ENCODE data around the gene WNT5A.

WNT5A gene

DNA sequence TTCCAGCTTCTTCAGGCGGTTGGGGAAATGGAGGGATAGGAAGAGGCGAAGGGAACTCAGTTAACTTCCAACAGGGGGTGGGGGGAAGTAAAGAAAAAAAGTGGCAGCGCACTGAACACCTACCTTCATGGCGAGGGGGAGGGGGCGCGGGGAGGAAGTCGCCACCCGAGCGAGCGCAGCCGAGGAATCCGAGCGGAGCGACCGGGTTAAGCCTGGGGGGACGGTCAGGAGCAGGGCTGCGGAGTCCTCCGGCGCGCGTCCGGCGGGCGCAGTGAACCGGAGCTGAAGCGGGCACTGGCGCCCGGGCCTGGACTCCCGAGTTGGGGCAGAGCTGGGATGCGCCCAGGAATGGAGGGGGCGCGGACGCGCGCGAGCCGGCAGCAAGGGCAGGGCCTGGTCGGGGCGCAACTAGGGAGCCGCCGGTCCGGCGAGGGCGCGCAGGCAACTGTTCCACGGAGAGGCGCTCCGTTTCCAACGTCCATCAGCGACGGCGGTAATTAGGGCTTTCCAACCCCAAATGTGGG, at the start of gene WNT5A:
Gene WNT5A, minus strand, starts transcription at position 450 of the 524 bp plus-strand sequence. Its CDS starts 321 bp downstream, at position 129.
- DNase-seq (ENCODE audit: low read depth): no peak

DNA sequence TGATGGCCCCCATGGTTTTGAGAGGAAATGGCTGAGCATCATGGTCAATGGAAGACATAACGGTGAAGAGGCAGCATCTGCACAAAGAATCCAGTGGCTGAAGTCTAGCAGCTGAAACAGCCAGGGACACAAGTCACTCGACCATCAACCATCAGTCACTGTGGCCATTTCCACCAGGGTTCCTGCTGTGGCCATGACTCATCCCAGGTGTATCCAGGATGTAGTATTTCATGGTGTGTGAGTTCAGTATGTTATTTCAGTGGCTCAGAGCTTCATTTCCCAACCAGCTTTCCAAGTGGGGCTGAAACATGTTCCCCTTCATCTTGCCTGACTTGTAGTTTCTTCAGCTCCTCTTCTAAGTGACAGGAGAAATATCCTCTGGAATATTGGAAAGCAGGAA, 47.8 kb upstream of the WNT5A start:
- no peak for DNase-seq (ENCODE audit: low read depth)

DNA sequence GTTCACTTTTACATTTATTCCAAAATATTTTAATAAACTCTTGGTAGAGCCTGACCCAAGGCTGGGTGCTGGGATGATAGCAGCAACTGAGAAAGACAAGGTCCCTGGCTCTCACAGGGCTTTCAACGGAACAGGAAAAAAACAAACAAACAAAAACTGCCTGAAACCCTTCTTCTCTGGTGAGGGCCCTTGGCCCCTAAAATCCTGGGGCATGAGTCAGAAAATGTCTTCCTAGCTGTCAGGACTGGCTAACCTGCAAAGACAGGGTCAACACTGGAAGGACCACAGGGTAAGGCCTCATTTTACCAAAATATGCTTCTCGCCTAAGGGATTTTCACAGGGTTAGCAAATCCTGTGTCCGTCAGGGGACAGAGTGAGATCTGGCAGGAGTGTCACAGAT, 45.7 kb upstream of the WNT5A start:
- no peak for DNase-seq (ENCODE audit: low read depth)

DNA sequence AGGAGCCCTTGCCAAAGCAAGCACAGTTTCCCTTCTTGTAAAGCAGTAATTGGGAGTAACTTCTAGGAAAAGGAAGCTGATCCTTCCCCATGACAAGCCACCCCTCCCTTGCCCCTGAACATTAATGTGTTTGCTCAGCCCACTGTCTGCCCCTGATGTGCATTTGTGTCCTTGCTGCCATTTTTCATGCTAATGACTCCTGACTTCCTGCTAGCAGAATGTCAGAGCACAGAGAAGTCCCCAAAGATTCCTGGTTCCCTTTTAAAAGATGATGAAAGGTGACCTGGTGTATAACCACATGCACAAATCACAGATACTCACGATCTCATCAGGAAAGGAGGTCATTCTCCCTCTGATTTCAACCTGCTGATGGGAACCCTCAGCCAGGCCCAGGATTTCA, 44.2 kb upstream of the WNT5A start:
- no peak for DNase-seq (ENCODE audit: low read depth)

DNA sequence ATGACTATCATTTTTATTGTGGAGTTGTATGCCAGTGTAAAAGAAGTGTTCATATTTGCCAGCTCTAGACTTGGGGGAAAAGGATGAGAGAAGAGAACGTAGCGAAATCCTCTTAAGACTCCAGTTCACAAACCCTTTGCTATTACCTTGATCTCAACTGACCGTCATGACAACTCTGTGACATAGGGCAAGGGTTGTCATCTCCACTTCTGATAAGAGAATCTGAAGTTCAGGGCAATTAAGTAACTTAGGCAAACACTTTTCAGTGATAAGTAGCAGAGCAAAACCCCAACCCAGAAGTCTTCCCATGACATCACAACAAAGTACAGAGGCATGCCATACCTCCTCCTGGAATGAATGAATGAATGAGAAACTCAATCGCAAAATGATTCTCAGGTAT, 40.3 kb upstream of the WNT5A start:
- no peak for DNase-seq (ENCODE audit: low read depth)

DNA sequence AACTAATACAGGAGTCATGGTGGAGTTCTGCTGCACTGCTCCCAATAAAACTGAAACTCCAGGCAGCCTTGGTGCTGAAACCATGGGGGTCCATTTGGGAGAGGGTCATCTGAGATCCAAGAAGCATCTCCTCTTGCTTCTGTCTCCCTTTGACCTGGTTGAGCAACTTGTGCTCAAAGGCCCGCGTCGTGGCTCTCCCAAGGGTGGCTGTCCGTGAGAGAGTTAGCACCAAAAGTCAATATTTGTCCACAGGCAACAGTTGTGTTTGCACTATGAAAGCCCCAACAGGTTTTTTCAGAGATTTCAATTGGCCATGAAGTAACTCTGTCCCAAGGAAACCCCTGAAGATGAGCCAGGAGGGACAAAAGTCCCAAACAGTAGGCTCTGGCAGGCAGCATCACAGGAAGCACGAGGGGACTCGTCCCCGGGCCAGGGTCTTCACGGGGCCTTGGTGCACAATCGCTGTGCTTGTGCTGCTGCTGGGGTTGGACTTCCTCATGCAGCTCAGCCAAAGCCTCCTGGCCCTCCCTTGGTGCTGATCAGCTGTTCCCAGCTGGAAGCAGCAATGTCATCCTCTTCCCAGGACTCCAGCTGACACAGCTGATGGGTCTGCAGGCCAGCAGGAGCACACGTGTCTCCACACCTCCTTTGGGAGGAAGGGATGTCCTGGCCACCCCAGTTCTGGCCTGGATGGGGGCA, 39.4 kb upstream of the WNT5A start:
- DNase-seq (ENCODE audit: low read depth): no peak

DNA sequence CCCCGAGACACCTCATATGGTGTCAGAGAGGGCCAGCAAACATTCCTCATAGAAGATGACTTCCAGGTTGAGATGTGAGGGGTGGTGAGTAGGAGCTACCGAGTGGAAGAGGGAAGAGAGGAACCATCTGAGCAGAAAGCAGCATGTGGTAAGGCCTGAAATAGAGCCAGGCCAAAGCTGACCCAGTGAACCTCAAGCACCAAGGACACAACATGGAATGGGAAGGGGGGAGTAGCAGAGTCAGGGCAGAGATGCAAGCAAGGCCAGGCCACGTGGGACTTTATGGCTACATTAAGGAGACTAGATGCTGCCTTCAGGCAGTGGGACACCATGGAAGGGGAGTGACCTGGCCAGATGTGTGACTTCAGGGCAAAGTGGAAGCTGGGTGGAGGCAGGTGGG, 38.3 kb upstream of the WNT5A start:
- DNase-seq (ENCODE audit: low read depth): no peak

DNA sequence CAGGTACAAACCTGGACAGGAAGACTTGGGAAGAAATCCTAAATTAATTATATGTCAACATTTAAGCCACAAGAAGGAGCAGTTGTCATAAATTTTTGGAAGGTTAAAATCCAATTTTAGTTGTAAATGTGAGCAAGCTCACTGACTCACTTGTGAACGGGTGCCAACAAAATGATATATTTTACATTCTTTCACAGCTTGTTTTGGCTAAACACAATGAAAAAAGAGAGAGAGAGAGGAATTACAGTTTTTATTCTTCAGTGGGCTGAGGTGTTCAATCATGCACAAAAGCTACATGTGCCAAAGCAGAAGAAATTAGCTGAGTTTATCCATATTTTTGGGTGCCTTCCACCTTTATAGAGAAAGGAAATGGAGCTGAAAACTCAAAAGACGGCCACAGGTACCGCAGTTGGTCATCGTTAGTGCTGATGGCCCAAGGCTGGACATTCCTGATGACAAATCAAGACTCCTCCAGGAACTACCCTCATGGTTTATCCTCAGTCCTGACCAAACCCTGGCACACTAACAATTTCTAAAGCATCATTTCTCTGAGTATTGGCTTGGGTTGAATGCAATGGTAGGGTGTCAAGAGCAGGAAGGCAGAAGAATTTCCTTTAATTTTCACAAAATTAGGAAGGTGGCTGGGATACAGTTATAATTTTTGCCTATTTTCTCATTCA, 37.6 kb upstream of the WNT5A start:
- no peak for DNase-seq (ENCODE audit: low read depth)

DNA sequence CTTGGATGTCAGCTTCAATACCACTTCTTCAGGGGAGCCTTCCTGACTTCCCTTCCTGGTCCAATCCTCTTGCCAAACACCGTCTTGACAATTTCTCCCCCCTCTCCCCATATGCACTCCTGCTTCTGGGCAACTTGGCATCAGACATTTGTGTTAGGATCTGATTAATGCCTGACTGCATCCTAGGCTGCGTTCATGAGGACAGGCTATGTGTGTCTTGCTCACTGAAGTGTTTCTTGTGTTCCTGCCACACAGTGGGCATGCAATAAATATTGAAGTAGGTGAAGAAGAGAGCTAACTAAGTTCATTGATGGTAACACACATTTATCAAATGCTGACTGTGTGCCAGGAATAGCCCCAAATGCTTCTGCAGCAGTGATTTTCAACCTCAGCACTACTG, 36.4 kb upstream of the WNT5A start:
- DNase-seq (ENCODE audit: low read depth): no peak

DNA sequence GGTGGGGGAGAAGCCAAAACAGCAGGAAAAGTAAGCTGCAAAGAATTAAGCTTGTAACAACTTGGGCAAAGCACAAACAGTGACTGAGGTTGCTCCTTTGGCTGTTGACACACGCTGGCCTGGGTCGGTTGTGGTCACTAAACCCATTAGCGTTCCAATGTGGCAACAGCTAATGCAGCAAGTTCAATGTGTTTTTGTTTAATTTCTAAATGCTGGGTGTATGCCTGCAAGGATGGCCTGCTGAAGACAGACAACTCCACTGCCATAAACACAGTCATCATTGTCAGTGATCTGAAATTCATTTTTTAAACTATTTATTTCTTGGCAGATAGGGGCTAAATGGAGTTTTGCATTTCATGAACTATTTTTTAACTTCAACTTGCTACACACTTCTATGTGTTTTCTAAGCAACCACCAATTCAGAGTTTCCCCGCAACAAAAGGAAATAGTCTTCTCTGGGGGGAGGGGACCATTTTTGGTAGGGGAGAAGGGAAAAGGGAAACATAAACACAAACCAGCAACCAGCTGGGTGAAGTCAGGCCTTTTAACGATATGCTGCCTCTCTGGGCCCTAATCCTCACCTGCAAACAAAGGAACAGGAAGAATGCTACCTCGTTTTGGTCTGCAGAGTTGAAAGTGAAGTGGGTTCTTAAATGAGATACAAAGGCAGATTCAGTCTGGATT, 34.8 kb upstream of the WNT5A start:
- DNase-seq (ENCODE audit: low read depth): no peak

DNA sequence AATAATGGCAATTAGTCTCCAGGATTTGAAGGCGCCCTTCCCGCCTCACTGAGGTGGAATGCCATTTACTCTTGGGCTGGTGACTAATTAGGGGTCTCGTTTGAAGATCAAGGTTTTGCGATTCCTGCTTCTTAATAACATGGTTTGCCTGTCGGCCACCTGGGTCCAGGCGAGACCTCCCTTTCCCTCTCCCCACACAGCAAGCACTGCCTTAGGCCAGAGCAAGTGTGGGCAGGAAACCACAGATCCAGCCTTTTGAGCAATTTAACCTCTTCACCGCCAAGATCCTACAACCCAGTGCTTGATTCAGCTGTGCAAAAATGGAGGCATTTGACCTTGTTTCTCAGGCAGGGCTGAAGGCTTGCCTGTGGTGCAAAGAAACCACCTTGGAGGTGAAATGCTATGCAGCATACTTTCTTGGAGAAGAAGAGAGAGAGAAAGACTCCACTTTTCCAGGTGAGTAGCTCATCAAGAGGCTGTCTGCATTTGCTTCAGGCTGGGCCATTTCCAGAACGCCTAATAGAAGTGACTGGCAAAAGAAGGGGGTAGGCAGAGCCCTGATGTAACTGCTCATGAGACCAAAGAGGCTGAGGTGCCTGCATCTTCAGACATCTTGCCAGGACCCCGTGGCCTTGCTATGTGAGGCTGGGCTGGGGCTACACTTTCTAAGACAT, 34.1 kb upstream of the WNT5A start:
- DNase-seq (ENCODE audit: low read depth): no peak

DNA sequence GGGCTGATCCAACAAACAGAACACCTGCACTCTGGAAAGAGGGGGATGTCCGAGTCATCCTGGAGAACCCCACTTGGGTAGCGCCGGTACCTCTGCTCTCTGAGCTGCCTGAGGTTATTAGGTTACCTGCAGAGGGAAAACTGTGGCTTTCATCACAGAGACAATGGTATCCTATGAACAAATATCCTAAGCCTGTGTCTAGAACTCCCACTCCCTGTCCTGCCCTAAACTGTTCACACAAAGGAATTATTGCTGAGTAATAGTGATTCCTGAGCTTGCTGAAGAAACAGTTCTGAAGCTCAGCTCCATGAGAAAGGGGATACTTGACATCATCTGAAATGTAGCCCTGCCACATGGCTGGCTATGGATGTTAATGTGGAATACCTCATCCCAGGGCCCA, 31.9 kb upstream of the WNT5A start:
- no peak for DNase-seq (ENCODE audit: low read depth)

DNA sequence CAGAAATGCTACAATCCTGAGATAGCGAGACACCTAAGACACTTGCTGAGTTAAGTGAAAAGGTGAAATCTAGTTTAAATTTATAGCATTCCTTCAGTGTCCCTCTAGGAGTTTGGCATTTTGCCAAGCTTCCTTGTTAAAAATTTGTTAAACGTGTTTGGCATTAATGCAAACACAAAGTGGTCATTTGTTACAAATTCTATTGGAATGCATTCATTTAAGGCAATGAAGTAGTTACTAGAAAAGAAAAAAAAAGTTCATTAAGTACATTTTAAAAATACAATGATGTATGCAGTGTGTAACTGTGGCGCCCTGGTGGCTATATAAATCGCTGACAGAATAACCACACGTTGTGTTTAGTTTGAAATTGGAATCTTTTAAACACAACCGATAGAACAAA, 31.3 kb upstream of the WNT5A start:
- no peak for DNase-seq (ENCODE audit: low read depth)

DNA sequence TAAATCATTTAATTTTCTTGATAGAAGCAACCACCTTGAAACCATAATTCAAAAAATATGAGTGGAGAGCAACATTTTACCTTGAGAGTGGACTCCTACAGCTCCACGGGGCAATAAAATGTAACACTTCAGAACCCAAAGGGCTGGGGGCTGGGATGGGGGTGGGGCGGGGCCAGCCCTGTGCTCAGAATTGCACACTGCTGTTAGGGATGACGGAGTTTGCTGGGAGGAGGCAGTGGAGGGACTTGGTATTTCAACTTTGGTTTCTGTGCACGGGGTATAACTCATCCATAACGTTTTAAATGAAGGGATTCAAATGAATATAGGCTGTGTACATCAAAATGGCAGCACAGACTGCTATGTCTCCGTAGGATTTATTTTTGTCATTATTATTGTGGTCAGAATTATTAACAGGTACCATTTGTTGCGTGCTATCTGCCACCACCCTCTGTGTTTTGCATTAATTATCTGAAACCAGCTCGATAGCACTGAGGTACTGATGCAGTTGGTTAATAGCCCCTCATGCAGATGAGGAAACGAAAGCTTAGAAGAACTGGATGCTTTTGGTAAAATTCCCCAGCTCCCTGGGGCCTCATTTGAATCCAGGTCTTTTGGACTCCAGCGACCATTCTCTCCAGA, 29.4 kb upstream of the WNT5A start:
- no peak for DNase-seq (ENCODE audit: low read depth)

DNA sequence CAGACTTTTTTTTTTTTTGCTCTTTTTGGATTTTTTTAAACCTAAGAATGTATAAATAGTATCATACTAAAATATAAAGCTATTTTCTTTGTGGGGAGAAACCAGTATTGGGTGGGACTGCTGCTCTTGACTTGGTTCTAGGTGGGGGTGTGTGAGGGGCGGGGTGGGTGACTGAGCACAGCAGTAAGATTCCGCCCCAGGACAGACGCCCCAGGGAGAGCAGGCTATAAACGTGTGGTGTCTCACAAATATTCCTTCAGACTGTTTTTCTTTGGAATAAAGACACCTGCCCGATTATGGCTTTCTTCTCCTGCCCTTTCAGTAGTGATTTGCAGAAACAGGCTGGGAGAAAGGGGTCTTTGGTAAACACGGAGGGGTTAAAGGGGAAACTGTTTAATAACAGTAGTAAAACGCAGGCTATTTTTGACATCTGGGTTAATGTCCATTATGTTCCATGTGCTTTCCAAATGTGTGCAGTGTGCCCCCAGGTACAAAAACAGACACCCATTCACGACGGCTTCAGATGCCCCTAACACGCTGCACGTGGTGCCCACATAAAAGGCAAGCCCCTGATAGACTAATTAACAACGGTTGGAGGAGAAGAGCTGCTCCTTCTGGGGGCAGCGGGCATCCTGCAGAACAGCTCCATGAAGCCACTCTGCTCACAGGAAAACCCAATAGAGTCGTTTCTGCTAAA, 28.6 kb upstream of the WNT5A start:
- no peak for DNase-seq (ENCODE audit: low read depth)

DNA sequence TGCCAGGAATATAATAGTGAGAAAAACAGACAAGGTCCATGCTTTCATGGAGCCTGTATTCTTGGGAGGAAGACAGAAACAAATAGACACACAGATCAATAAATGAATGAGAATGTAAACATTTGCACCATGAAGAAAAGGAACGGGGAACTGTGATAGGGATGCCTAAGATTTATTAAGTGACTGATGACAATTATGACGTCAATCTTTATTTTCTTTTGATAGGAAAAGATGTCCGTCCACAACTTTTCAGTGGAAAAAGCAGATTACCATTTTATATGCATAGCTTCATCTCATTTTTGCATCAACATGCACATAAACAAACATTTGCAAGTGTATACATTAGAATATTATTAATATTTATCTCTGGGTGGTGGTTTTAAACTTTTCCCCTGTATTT, 27.9 kb upstream of the WNT5A start:
- no peak for DNase-seq (ENCODE audit: low read depth)

DNA sequence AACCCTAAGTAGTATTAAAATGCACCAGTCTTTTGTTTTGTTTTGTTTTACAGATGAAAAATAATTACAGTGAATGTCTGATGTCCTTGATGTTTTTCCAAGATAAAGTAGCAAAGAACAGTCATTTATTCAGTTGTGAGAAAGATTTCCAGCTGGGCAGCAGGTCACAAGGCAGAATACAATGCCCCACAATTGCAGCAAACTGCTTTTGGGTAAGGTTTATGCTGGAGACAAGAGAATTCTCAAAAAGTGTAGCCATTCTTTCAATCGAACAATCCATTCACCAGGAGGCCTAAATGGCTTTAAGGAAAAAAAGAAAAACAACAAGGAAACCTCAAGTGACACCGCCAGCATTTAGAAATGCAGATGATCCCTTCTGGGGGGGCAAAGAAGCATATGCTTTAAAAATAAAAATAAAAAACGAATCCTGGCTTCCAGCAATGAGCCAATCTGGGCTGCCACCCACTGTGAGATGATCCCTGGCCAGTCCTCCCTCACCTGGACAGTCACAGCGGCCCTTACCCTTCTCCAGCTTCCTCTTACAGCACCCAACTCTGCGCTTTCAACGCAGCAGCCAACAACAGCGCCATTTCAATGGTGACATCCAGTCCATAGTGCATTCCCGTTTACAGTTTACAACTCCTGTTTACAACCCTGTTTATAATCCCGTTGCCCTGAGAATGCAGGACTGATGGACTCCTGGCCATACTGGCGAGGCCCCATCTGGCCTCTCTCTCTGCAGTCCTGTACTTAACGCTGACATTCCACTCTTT, 25.7 kb upstream of the WNT5A start:
- DNase-seq (ENCODE audit: low read depth): no peak

DNA sequence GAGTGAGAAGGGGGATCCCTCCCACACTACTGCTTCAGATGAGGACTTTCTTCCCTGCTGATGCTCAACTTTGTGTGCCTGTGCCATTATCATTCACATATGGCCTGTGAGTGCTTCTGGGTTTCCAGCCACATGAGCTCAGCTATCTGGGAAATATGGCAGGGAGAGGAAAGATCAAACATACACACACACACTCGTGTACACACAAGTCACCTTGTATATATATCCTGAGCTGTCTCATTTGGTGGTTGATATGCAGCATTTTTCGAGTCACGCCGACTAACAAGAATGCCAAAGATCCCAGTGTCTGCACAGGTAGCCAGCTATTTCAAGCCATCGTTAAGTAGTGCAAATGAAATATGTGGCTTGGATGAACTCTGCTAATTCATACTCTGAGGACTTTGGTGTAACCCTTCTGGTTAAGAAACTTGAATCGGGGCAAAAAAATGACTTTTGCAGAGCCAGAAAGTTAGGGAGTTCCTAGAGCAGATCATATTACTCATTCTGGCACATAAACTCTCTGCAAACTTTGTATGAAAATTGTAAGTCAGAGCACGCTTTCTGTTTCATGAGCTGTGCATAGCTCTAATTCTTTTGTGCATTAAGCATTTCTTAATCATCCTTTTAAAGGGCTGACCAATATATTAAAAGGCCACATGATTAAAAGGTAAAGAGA, 24.9 kb upstream of the WNT5A start:
- no peak for DNase-seq (ENCODE audit: low read depth)

DNA sequence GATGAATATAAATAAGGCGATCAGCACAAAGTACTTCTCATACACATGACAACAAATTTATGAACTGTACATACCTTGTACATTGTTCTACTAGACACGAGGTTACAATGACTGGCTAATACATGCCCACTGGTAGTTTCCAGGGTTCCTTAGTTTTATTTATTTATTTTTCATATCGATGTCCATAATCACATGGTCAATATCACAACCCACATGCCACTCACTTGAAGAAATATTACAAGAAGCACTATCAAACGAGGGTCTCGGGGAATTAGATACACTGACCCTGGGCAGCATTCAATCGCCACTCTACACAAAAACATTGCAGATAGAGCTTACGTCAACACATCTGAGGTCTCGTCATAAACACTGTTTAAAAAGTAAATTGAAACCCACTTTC, 21.2 kb upstream of the WNT5A start:
- no peak for DNase-seq (ENCODE audit: low read depth)

DNA sequence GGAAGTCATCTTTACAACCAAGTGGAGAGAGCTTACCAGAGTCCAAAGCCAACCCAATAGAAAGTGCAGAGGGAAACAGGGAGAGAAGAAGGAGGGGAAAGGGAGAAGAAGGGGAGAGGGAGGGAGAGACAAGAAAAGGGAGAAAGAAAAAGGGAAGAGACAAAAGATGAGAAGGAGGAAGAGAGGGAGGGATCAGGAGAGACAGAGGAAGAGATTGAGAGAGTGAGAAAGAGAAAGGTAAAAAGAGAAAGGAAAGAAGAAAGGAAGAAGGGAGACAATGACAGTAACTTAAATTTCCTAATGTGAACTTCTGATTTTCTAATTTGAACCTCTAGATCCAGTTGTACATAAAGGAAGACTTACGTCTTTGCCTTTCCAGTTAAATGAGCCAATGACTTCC, 20.7 kb upstream of the WNT5A start:
- DNase-seq (ENCODE audit: low read depth): no peak
